HG03571 (cell line): Measurements from ENCODE around the gene ICA1.

ENCODE experiments used
- ATAC-seq: cut with Tn5 transposase; IDR thresholded peaks from one replicate; pipeline ENCODE4 v1.9.1; 2021; ENCODE audit not compliant: unreplicated experiment

The ICA1 gene

GRCh38 chr7:8228766-8229674, 32.9 kb downstream of the ICA1 start:
- no peak for ATAC-seq

GRCh38 chr7:8228068-8228467, 33.9 kb downstream of the ICA1 start:
- no peak for ATAC-seq

DNA sequence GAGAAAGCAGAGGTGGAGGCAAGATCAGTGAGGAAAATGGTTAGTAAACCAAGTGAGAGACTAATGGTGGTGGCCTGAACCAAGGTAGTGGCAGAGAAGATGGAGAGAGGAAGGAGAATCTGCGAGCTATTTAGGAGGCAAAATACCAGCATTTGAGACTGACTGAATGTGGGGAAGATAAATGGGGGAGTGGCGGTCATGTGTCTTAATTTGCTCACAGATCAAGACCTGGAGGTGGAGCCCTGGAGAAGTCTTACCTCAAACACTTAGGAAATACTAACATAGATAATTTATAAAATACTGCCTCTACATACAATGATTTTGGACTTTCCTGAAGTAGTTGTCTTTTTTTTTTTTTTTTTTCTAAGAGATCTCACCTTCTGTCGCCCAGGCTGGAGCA, 34.7 kb downstream of the ICA1 start:
- no peak for ATAC-seq

DNA sequence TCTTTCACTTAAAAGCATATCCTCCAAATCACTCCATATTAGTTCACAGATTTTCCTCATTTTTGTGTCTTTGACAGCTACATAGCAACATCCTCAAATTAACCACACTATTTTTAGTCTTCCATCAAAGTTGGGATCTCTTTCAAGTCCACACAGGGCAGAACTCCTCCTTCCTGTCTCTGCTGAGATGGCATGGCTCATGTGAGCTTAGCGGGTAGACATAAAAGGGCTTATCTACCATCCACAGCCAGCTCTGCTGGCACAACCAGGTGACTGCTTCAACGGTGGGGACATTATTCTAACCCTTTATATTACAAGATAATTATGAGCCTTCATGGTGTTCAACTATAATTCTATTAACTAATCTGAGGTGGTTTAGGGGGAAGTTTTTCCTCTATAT, 35.5 kb downstream of the ICA1 start:
- ATAC-seq: no peak

DNA sequence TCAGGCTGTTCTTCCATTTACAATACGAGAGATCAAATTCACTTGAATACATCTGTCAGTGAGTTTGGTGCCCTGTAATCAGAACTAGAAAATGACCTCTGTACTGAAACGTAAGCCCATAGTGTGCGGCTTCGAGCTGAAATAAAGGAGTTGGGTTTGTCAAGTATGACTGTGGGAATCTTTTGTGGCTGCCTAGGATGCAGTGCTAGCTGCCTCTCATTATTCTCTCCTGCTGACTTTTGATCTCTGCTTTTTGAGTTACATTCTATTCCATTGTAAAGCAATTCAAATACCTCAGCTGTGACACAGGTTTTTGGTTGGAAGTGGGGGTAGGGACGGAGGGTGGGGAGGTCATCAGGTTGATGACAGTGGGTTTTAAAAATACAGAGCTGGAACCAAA, 40.4 kb downstream of the ICA1 start:
- ATAC-seq: no peak

DNA sequence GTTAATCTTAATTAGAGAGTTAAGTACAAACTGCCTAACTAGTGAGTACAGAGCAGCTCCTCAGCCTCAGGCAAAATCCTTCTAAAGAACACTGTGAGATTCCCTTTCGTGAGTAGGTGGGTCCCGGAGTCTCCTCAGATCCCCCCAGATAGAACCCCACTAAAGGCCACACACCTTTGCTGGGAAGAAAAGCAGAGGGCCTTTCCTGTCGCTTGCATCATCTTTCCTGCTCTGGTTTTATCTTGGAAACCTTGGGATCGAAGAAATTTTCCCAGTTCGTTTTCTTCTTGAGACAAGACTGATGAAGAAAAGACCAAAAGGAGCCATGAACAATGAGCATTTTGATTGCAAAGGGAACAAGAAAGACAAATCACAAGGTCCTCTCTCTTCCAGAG, 40.9 kb downstream of the ICA1 start:
- ATAC-seq: no peak

DNA sequence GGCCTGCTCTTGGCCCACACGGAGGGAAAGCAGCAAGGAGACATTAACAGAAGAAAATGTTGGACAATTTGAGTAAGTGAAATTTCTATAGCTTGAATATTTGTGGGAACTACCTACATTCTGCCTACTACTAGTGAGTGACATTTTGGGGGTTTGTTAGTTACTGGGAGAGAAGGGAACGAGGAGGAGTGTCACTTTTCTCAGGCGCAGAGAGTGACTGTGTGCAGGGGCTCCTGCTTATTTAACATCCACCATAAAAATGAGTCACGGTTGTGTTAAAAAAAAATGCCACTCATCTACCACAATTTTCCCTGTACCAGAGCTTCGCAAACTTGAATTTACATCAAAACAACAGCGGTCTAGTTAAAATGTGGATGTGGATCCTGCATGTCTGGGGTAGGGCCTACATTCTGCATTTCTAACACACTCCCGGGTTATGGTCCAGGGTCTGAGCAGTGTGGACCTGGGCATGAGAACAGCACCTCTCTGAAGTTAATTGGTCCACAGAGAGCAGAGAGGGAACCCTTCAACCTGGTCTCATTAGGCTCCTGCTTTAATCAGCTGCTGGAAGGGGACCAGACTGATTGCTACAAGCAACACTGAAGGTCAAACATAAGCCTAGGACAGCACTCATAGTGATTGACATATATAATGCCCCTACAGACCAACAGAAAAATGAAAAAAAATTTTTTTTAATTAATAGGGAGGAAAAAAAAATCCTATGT, 41.4 kb downstream of the ICA1 start:
- no peak for ATAC-seq

DNA sequence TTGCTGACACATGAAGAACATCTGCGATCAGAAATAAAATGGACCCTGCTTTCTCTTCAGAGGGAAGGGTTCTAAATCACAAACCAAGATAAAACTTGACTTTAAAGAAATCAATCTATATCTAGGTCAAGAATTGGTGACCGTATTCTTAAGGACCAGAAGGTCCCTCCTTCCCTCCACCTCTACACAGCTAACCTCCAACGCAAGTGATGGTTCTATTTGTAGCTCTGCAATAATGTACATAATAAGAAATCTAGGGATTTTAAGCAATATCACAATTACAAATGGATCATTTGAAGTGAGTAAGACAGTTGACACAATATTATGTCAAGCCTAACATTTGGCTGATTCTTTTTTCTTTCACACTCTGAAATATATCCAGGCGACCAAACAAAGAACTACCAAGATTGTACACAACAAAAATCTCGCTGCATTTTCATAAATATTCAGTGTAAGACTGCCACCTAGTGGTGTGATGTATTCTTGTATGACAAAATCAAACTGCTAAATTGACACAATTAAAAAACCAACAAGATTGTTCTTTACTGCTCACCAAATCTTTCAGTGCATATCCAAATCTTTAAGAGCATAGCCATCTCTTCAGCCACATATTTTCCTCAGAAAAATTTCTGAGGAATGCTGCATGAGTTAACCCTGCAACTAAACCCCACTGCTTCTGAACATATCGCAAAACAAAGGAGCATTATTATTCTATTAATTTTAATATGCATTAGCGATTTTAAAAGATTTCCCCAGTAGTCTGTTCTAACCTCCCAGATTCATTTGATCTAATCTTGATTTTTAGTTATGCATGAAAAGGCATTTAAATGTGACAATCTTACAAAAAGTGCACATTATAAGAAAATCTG, 44.5 kb downstream of the ICA1 start:
- peak; percentile 64 for ATAC-seq

GRCh38 chr7:8216334-8216690, 45.7 kb downstream of the ICA1 start:
- no peak for ATAC-seq

GRCh38 chr7:8215648-8216333, 46.2 kb downstream of the ICA1 start:
- ATAC-seq: no peak

DNA sequence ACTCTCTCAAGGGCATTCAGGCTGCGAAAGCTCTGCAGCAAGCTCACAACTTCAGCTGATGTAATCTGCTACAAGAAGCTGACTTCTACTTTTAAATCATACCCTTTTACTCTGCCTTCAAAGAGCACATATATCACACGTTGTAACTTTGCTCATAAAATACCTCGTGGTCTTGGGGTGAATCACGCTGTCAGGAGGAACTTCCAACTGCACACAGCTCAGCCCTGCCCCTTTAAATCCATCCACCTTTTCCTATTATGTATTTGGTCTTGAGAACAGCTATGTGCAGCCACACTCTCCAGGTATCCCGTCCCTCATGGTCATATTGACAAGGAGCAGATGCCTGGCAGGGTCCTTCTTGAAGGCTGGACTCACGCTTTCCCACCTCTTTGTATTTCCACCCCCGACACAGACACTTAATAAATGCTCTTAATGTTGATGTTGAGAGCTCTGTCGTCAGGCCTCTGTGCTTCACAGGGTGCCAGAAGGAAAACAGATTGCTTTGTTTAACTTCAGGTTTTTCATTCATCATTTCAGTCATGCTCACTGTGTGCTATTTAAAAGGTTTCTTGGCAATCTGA, 47.6 kb downstream of the ICA1 start:
- no peak for ATAC-seq

DNA sequence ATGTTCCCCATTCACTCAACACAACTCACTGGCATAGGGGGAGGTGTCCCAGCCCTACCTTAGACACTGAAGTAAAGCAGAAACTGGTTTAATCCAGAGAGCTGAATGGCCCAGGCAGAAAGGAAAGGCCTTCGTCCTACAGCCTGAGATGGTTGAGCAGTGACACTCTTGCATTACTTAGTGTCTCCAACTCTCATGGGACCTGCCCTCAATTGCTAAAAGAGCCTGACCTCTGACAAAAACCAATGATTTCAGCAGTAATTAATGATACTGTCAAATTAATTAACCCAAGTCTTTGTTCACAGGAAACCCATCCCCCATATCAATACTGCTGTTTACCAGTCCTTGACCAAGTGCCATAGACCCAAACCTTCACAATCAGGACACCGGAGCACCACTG, 48.6 kb downstream of the ICA1 start:
- no peak for ATAC-seq

- no peak for ATAC-seq
Measured at GRCh38 chr7:8212638-8213037, 49.3 kb downstream of the ICA1 start.

DNA sequence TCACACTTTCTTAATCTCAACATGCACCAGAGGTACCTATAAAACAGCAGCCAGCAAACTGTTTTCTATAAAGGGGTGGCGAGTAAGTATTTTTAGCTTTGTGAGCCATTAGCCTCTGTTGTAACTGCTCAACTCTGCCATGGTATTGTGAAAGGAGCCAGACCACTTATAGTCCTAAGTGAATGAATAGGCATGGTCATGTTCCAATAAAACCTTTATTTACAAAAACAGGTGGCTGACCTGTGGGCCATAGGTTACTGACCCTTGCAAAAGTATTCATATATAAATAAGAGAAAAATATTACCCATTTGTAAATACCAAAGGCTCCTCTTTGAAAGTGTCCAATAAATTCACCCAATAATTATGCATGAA, 50.3 kb downstream of the ICA1 start:
- ATAC-seq: no peak

GRCh38 chr7:8210845-8211724, 50.9 kb downstream of the ICA1 start:
- no peak for ATAC-seq

DNA sequence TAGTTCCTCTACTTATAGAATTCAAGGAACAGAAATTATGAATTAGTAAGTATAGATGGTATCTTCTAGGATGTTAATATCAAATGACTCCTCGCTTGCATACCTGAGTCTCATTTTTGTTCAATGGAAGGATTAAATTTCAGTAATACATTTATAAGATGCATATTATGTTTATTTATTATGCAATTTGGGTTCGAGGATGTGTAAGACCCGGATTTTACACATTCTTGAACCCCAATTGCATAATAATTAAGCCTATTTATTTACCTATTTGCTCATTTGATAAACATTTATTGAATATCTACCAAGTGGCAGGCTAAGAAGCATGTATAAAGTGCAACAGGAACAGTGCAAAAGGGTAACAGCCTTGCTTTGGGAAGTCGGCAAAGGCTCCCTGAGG, 52.6 kb downstream of the ICA1 start:
- ATAC-seq: no peak

- ATAC-seq: no peak
Measured at GRCh38 chr7:8208816-8209215, 53.2 kb downstream of the ICA1 start.

- no peak for ATAC-seq
Measured at GRCh38 chr7:8206956-8207355, 55.0 kb downstream of the ICA1 start.

DNA sequence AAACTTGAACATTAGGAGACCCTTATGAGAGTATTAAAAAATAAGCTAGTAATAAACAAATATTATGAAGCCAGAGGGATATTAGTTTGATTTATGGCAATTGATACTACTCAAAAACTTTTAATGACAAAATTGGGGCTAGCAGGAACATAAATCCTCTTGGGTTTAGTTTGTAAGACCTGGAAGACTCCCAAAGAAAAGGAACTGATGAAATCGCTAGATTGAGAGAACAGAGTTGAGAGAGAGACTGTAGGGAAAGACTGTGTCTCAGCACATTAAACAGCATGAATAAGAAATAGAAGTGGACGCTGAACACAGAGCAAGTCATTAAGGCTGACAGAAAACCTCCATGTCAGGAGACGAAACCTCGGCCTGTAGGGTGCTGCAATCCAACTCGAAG, 56.4 kb downstream of the ICA1 start:
- no peak for ATAC-seq

DNA sequence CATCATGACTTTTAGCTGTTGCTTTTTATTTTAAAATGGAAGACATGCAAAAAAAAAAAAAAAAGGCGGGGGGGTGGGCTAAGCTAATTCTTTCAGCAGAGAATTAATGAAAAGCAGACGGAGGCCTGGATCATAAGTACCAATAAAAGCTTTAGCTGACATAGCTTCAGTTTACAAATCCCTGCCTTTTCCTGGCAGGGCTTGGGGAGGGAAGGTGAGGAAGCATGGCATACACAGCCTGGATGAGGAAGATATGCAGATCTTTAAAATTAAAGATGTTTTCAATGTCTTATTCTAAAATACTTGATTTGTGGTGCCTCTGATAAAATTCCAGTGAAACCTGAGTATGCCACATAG, 57.0 kb downstream of the ICA1 start:
- ATAC-seq: no peak
